Hepatic stellate cell (primary cell): ENCODE data around the gene MST1R.

Experiments used
- DNase-seq: peaks from one replicate; pipeline ENCODE4 v3.0.0; 2011; ENCODE audit warnings: low spot score

MST1R gene

GRCh38 chr3:49876567-49876966, 27.1 kb downstream of the MST1R start:
- DNase-seq: no peak

- no peak for DNase-seq
Measured at GRCh38 chr3:49873623-49874022, 30.1 kb downstream of the MST1R start.

- DNase-seq: no peak
Measured at GRCh38 chr3:49872801-49873281, 30.8 kb downstream of the MST1R start.

- DNase-seq: no peak
Measured at GRCh38 chr3:49871531-49872153, 32.0 kb downstream of the MST1R start.

- no peak for DNase-seq
Measured at GRCh38 chr3:49869525-49870126, 34.0 kb downstream of the MST1R start, which contains the start of gene CAMKV. TSS of gene CAMKV (minus strand) at chr3:49869906. CDS start at chr3:49862388, 7,518 bp downstream.

- no peak for DNase-seq
Measured at GRCh38 chr3:49868862-49869466, 34.7 kb downstream of the MST1R start.

GRCh38 chr3:49867871-49868321, 35.8 kb downstream of the MST1R start:
- DNase-seq: peak; percentile 52

GRCh38 chr3:49867400-49867799, 36.3 kb downstream of the MST1R start:
- no peak for DNase-seq

- DNase-seq: no peak
Measured at GRCh38 chr3:49865198-49865784, 38.4 kb downstream of the MST1R start.

GRCh38 chr3:49864505-49864904, 39.2 kb downstream of the MST1R start:
- no peak for DNase-seq

- no peak for DNase-seq
Measured at GRCh38 chr3:49859576-49860305, 43.9 kb downstream of the MST1R start.

- DNase-seq: peak; percentile 99
Measured at GRCh38 chr3:49856181-49857005, 47.3 kb downstream of the MST1R start, which contains the start of gene TRAIP. TSS of gene TRAIP (minus strand) at chr3:49856564. CDS start at chr3:49856453, 111 bp downstream.

GRCh38 chr3:49855662-49856061, 48.0 kb downstream of the MST1R start:
- no peak for DNase-seq

GRCh38 chr3:49845694-49846093, 58.0 kb downstream of the MST1R start:
- DNase-seq: no peak

- DNase-seq: no peak
Measured at GRCh38 chr3:49844464-49845183, 59.0 kb downstream of the MST1R start.

GRCh38 chr3:49842843-49843517, 60.7 kb downstream of the MST1R start:
- no peak for DNase-seq

- DNase-seq: no peak
Measured at GRCh38 chr3:49841806-49842205, 61.9 kb downstream of the MST1R start.

- DNase-seq: no peak
Measured at GRCh38 chr3:49841126-49841696, 62.5 kb downstream of the MST1R start.

- DNase-seq: no peak
Measured at GRCh38 chr3:49840388-49840787, 63.3 kb downstream of the MST1R start.
